HAP-1 (cell line): Measurements from ENCODE around the gene KIR3DL3.
"Not testable (repeated sequence)": the region's sequence is repeated elsewhere in the genome, so short reads cannot be mapped to it uniquely, and the experiment has no call there.

Source experiments
- DNase-seq, 2 experiments: peaks; one replicate each; pipeline ENCODE4 v3.0.0-alpha.2; 2016 to 2020; ENCODE audit warnings: low spot score in 2 of 2
- H3K27me3 ChIP-seq: fragments of 250-450 bp; sonication (Bioruptor Pico); 2 replicates; pipeline ENCODE4 v1.5.1; 2020; ENCODE audit warnings: low read depth, mild to moderate bottlenecking, moderate library complexity
- H3K36me3 ChIP-seq: fragments of 250-450 bp; sonication (Bioruptor Pico); replicated peaks from 2 replicates; pipeline ENCODE4 v1.5.1; 2020; ENCODE audit warnings: mild to moderate bottlenecking
- H3K4me1 ChIP-seq: fragments of 250-450 bp; sonication (Bioruptor Pico); 2 replicates; pipeline ENCODE4 v1.5.1; 2020; ENCODE audit warnings: mild to moderate bottlenecking
- H3K4me3 ChIP-seq: fragments of 250-450 bp; sonication (Bioruptor Pico); 2 replicates; pipeline ENCODE4 v1.5.1; 2020; ENCODE audit warnings: mild to moderate bottlenecking, moderate library complexity
- H3K9me3 ChIP-seq: fragments of 250-450 bp; sonication (Bioruptor Pico); 2 replicates; pipeline ENCODE4 v1.5.1; 2020; ENCODE audit warnings: mild to moderate bottlenecking, moderate library complexity
- in situ Hi-C: fragments of 300-500 bp; cut with MboI; formaldehyde crosslinking; loops from 3 replicates; pipeline ENCODE4 v1.14.3; 2020; ENCODE audit warnings: low sequenced_read_pairs, inconsistent platforms, mixed read lengths

KIR3DL3 gene

DNA sequence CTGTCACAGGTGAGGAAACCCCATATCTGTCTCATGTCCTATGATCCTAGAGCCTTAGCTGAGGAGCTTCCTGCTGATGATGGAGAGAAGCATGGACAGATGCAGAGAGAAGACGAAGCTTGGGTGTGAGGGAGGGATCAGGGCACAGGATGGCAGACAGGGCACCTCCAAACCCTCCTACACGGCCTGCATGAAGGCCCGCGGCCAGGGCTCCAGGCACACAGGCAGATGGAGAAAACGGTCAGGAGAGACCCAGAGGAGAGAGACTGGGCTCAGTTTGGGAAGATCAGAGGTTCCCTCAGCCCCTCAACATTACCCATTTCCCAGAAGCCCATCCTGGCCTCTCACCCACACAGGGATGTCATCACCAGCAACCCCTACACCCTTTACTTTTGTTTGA lies 19.8 kb downstream of the KIR3DL3 start:
- H3K27me3 ChIP-seq, DNase-seq, H3K9me3 ChIP-seq, H3K4me1 ChIP-seq, H3K4me3 ChIP-seq, in situ Hi-C loops, H3K36me3 ChIP-seq: not testable (repeated sequence)

DNA sequence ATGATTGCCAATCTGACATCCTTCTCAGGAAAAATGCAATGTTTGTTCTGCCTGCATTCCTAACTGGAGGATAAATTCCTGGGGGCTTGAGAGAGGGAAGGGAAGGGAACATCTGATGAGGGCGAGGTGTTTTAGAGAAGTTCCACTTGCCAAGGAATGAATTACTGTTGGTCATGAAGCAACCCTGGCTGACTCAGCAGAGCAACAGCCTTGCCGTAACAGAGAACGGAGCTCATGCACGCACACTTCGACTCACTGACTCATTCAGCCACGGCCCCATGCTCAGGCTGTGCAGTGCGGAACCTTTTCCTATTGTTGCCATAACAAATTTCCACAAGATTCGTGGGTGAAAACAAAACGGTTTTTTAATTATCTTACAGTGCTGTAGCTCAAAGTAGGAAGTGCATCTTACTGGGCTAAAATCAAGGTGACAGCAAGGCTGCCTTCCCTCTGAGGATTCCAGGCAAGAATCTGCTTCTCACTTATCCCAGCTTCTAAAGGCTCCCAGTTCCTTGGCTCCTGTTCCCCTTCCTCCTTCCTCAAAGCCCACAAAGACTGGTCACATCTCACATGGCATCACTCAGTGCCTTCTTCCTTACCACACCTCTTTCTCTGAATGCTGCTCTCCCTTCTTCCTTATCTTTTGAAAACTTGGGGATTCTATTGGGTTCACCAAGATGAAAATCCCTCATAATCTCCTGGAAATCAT lies 23.5 kb downstream of the KIR3DL3 start:
- in situ Hi-C loops, H3K9me3 ChIP-seq, H3K36me3 ChIP-seq, H3K27me3 ChIP-seq, DNase-seq, H3K4me3 ChIP-seq, H3K4me1 ChIP-seq: not testable (repeated sequence)

DNA sequence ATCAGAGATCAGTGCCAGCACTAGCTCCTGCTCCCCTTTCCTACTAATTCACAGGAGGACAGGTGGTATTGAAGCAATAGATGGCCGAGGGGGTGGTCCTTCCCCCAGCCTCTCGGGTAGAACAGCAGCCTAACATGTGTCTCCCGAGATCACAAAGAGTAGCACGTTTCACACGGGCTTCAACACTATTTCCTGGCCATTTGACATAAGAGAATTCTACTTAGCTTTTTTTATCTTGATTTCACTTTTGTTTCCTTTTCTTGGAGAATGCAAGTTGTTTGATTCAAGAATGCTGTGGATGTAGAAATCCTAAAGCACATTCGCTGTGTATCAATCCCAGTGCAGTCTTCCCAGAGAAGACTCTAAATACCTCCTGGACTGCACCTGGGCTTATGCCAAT lies 26.0 kb downstream of the KIR3DL3 start:
- in situ Hi-C loops, H3K4me3 ChIP-seq, H3K4me1 ChIP-seq, H3K36me3 ChIP-seq, H3K27me3 ChIP-seq, H3K9me3 ChIP-seq, DNase-seq: not testable (repeated sequence)

DNA sequence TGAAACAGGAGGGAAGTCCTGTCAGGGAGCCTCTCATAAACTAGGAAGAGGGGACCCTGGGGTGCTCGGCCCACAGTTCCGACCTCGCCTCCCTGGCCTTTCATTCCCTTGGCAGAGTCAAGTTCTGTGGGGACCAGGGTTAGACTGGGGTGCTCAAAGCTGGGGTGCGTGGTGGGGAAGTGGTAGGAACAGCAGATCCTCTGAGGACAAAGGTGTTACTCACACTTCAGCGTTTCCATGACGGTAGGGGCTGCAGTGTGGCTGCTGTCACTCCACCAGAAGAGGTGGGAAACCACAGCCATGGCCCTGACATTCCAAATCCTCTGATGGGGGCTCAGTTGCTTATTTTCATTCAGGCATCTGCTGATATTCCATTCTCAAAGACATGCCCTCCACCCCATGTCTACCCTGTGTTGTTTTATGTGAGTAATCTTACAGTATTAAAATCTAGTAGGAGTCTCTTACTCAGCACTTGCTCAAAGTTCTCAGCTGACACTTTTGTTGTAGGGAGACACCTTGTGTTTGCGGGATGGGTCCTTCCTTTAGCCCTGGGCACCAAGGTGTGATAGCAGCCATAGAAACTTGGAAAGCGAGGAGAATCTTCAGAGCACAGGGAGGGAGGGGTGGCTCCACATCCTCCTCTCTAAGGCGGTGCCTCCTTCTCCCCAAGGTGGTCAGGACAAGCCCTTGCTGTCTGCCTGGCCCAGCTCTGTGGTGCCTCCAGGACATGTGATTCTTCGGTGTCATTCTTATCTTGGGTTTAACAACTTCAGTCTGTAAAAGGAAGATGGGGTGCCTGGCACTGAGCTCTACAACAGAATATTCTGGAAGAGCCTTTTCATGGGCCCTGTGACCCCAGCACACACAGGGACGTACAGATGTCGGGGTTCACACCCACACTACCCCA lies 32.2 kb downstream of the KIR3DL3 start:
- H3K4me3 ChIP-seq, H3K27me3 ChIP-seq, H3K36me3 ChIP-seq, H3K9me3 ChIP-seq, in situ Hi-C loops, H3K4me1 ChIP-seq, DNase-seq: not testable (repeated sequence)

DNA sequence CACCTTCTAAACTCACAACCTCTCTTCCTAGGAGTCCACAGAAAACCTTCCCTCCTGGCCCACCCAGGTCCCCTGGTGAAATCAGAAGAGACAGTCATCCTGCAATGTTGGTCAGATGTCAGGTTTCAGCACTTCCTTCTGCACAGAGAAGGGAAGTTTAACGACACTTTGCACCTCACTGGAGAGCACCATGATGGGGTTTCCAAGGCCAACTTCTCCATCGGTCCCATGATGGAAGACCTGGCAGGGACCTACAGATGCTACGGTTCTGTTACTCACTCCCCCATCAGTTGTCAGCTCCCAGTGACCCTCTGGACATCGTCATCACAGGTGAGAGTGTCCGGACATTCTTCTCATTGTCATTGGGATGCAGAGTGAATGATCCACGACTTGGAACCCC lies 34.3 kb downstream of the KIR3DL3 start:
- H3K4me1 ChIP-seq, H3K36me3 ChIP-seq, H3K9me3 ChIP-seq, in situ Hi-C loops, DNase-seq, H3K4me3 ChIP-seq, H3K27me3 ChIP-seq: not testable (repeated sequence)

DNA sequence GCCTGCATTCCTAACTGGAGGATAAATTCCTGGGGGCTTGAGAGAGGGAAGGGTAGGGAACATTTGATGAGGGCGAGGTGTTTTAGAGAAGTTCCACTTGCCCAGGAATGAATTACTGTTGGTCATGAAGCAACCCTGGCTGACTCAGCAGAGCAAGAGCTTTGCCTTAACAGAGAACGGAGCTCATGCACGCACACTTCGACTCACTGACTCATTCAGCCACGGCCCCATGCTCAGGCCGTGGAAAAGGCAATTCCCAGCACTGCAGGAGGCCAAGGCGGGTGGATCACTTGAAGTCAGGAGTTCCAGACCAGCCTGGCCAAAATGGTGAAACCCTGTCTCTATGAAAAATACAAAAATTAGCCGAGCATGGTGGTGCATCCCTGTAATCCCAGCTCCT lies 40.0 kb downstream of the KIR3DL3 start:
- in situ Hi-C loops, DNase-seq, H3K27me3 ChIP-seq, H3K4me1 ChIP-seq, H3K4me3 ChIP-seq, H3K36me3 ChIP-seq, H3K9me3 ChIP-seq: not testable (repeated sequence)

DNA sequence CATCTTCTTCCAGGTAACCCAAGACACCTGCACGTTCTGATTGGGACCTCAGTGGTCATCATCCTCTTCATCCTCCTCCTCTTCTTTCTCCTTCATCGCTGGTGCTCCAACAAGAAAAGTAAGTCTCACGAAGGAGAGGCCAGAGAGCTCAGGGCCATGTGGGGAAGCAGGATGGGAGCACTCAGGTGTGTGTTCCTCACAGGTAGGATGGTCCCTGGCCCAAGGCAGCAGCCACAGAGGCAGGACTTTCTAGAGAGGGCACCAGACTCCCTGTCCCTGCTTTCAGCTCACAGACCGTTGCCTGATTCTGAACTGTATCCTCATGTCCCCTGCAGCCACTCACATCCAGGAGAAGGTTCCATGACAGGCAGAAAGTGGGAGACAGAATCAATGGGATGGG lies 42.2 kb downstream of the KIR3DL3 start:
- H3K9me3 ChIP-seq, H3K4me1 ChIP-seq, H3K27me3 ChIP-seq, in situ Hi-C loops, H3K36me3 ChIP-seq, H3K4me3 ChIP-seq, DNase-seq: not testable (repeated sequence)

DNA sequence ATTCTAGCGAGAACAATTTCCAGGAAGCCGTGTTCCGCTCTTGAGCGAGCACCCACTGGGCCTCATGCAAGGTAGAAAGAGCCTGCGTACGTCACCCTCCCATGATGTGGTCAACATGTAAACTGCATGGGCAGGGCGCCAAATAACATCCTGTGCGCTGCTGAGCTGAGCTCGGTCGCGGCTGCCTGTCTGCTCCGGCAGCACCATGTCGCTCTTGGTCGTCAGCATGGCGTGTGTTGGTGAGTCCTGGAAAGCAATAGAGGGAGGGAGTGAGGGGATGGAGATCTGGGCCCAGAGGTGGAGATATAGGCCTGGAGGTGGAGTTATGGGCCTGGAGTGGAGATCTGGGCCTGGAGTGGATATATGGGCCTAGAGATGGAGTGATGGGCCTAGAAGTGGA lies 45.4 kb downstream of the KIR3DL3 start, which contains the start of gene KIR2DL1:
Gene KIR2DL1 (plus strand): TSS at position 148 of the 400 bp plus-strand sequence. CDS start 58 bp downstream, at position 206.
- H3K9me3 ChIP-seq, H3K27me3 ChIP-seq, in situ Hi-C loops, H3K36me3 ChIP-seq, H3K4me1 ChIP-seq, H3K4me3 ChIP-seq, DNase-seq: not testable (repeated sequence)

DNA sequence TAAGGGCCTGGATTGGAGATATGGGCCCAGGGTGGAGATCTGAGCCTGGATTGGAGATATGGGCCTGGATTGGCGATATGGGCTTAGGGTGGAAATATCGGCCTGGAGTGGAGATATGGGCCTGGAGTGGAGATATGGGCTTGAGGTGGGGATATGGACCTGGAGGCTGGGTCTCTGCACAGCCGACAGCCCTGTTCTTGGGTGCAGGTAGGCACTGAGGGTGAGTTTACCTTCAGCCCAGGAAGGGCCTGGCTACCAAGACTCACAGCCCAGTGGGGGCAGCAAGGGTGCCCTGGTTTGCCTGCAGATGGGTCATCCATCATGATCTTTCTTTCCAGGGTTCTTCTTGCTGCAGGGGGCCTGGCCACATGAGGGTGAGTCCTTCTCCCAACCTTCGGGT lies 46.3 kb downstream of the KIR3DL3 start:
- H3K4me1 ChIP-seq, H3K9me3 ChIP-seq, H3K36me3 ChIP-seq, H3K4me3 ChIP-seq, DNase-seq, H3K27me3 ChIP-seq, in situ Hi-C loops: not testable (repeated sequence)

DNA sequence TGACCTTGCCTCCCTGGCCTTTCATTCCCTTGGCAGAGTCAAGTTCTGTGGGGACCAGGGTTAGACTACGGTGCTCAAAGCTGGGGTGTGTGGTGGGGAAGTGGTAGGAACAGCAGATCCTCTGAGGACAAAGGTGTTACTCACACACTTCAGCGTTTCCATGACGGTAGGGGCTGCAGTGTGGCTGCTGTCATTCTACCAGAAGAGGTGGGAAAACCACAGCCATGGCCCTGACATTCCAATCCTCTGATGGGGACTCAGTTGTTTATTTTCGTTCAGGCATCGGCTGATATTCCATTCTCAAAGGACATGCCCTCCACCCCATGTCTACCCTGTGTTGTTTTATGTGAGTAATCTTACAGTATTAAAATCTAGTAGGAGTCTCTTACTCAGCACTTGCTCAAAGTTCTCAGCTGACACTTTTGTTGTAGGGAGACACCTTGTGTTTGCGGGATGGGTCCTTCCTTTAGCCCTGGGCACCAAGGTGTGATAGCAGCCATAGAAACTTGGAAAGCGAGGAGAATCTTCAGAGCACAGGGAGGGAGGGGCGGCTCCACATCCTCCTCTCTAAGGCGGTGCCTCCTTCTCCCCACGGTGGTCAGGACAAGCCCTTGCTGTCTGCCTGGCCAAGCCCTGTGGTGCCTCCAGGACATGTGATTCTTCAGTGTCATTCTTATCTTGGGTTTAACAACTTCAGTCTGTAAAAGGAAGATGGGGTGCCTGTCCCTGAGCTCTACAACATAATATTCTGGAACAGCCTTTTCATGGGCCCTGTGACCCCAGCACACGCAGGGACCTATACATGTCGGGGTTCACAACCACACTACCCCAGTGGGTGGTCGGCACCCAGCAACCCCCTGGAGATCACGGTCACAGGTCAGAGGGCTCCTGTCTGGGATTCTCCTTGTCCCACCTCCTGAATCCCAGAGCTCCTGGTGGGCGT lies 47.0 kb downstream of the KIR3DL3 start:
- H3K4me1 ChIP-seq, H3K36me3 ChIP-seq, H3K27me3 ChIP-seq, in situ Hi-C loops, H3K4me3 ChIP-seq, DNase-seq, H3K9me3 ChIP-seq: not testable (repeated sequence)

DNA sequence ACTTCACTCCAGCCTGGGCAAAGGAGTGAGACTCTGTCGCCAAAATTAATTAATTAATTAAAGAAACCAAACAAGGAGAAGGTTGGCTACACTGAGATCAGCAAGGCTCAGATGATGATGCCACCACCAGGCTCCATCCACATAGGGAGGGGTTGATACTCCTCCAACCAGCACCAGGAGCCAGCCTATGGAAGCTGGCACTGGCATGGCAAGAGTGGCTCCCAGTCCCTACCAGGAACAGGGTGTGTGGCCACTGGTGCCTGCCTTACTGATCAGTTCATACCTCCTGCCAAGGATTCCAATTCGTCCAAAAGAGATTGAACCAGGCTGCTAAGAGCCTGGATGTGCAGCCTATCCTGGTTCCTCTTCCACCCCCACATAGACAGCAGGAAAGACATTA lies 48.4 kb downstream of the KIR3DL3 start:
- DNase-seq, H3K4me1 ChIP-seq, H3K4me3 ChIP-seq, in situ Hi-C loops, H3K36me3 ChIP-seq, H3K9me3 ChIP-seq, H3K27me3 ChIP-seq: not testable (repeated sequence)

DNA sequence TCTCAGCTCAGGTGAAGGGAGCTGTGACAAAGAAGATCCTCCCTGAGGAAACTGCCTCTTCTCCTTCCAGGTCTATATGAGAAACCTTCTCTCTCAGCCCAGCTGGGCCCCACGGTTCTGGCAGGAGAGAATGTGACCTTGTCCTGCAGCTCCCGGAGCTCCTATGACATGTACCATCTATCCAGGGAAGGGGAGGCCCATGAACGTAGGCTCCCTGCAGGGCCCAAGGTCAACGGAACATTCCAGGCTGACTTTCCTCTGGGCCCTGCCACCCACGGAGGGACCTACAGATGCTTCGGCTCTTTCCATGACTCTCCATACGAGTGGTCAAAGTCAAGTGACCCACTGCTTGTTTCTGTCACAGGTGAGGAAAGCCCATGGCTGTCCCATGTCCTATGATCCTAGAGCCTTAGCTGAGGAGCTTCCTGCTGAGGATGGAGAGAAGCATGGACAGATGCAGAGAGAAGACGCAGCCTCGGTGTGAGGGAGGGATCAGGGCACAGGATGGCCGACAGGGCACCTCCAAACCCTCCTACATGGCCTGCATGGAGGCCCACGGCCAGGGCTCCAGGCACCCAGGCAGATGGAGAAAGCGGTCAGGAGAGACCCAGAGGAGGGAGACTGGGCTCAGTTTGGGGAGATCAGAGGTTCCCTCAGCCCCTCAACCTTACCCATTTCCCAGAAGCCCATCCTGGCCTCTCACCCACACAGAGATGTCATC lies 51.0 kb downstream of the KIR3DL3 start:
- H3K9me3 ChIP-seq, H3K4me1 ChIP-seq, H3K36me3 ChIP-seq, H3K4me3 ChIP-seq, in situ Hi-C loops, DNase-seq, H3K27me3 ChIP-seq: not testable (repeated sequence)

DNA sequence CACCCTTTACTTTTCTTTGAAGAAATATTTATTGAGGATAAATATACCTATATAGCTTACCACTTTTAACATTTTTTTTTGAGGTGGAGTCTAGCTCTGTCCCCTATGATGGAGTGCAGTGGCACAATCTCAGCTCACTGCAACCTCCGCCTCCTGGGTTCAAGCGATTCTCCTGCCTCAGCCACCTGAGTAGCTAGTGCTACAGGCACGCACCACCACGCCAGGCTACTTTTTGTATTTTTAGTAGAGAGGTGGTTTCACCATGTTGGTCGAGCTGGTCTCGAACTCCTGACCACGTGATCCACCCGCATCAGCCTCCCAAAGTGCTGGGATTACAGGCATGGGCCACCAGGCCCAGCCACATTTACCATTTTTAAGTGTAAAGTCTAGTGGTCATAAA lies 51.6 kb downstream of the KIR3DL3 start:
- H3K27me3 ChIP-seq, H3K4me1 ChIP-seq, DNase-seq, H3K36me3 ChIP-seq, H3K9me3 ChIP-seq, H3K4me3 ChIP-seq, in situ Hi-C loops: not testable (repeated sequence)
